Keratinocyte (primary cell): Measurements from ENCODE around the gene C7orf25. TPM values are rescaled to one million over a fixed set of nuclear protein-coding genes. Genes with fewer than 3 reads are reported as not detected.

ENCODE experiments used
- DNase-seq: peaks from one replicate; pipeline ENCODE4 v3.0.0-alpha.2; 2011; ENCODE audit warnings: low read depth, missing footprints, low spot score
- FAIRE-seq: peaks from 2 replicates; lab custom pipeline; 2011; peaks lifted over from hg19 to GRCh38; lab: Jason Lieb, UNC
- H2AFZ ChIP-seq: 2 replicates; pipeline ENCODE4 v1.6.0; 2012; ENCODE audit warnings: low read length, control low read depth, inconsistent platforms; ENCODE audit not compliant: control insufficient read depth
- H3K27ac ChIP-seq: 2 replicates; pipeline ENCODE4 v1.5.1; 2011; ENCODE audit warnings: low read length; ENCODE audit not compliant: control insufficient read depth, insufficient read depth
- H3K27me3 ChIP-seq: 3 replicates; pipeline ENCODE4 v1.6.0; 2011; ENCODE audit warnings: low read length; ENCODE audit not compliant: control insufficient read depth, insufficient read depth; ENCODE audit errors: extremely low read depth
- H3K36me3 ChIP-seq, 2 experiments: 2 replicates in 1 of 2; 3 replicates in 1 of 2; pipeline ENCODE4 v1.5.1; 2011; ENCODE audit warnings: low read length in 2 of 2, mild to moderate bottlenecking in 1 of 2; ENCODE audit not compliant: control insufficient read depth in 2 of 2, insufficient read depth in 2 of 2; ENCODE audit errors: extremely low read depth in 1 of 2
- H3K4me1 ChIP-seq: 3 replicates; pipeline ENCODE4 v1.5.1; 2011; ENCODE audit warnings: low read length; ENCODE audit not compliant: control insufficient read depth, insufficient read depth; ENCODE audit errors: extremely low read depth
- H3K4me2 ChIP-seq: 3 replicates; pipeline ENCODE4 v1.6.0; 2011; ENCODE audit warnings: low read depth, low read length; ENCODE audit not compliant: control insufficient read depth, insufficient read depth; ENCODE audit errors: extremely low read depth
- H3K4me3 ChIP-seq, 3 experiments: fragments of 200-600 bp in 1 of 3; sonication (generic) in 1 of 3; 2 replicates in 2 of 3; 3 replicates in 1 of 3; pipeline ENCODE4 v1.5.1; 2011 to 2016; ENCODE audit warnings: low read length in 3 of 3, mild to moderate bottlenecking in 3 of 3, control low read depth in 2 of 3, inconsistent platforms in 1 of 3, low read depth in 1 of 3, mixed read lengths in 1 of 3, mixed run types in 1 of 3, moderate library complexity in 1 of 3; ENCODE audit not compliant: control insufficient read depth in 2 of 3, insufficient read depth in 2 of 3; ENCODE audit errors: extremely low read depth in 1 of 3
- H3K79me2 ChIP-seq: 2 replicates; pipeline ENCODE4 v1.6.0; 2012; ENCODE audit warnings: low read length; ENCODE audit not compliant: control insufficient read depth, insufficient read depth
- H3K9ac ChIP-seq: 3 replicates; pipeline ENCODE4 v1.6.0; 2011; ENCODE audit warnings: low read length; ENCODE audit not compliant: control insufficient read depth, insufficient read depth; ENCODE audit errors: extremely low read depth
- H3K9me1 ChIP-seq: 3 replicates; pipeline ENCODE4 v1.6.0; 2011; ENCODE audit warnings: low read length; ENCODE audit not compliant: control insufficient read depth, insufficient read depth; ENCODE audit errors: extremely low read depth
- H3K9me3 ChIP-seq: 2 replicates; pipeline ENCODE4 v1.5.1; 2012; ENCODE audit warnings: low read depth, low read length; ENCODE audit not compliant: control insufficient read depth
- H4K20me1 ChIP-seq: 3 replicates; pipeline ENCODE4 v1.6.0; 2011; ENCODE audit warnings: low read length; ENCODE audit not compliant: control insufficient read depth, insufficient read depth; ENCODE audit errors: extremely low read depth
- CTCF ChIP-seq, 3 experiments: IDR thresholded peaks in 1 of 3; conservative IDR thresholded peaks in 1 of 3; optimal IDR thresholded peaks in 1 of 3; 2 replicates in 2 of 3; 3 replicates in 1 of 3; pipeline versions ENCODE3 to v1.5.1; 2011; ENCODE audit warnings: low read length in 3 of 3, mild to moderate bottlenecking in 3 of 3, moderate library complexity in 2 of 3, control low read depth in 1 of 3, inconsistent platforms in 1 of 3; ENCODE audit not compliant: insufficient read depth in 2 of 3; ENCODE audit errors: extremely low read depth in 1 of 3
- EZH2 ChIP-seq: IDR thresholded peaks from one replicate; pipeline ENCODE4 v1.6.1; 2012; ENCODE audit warnings: inconsistent platforms, mild to moderate bottlenecking, low read length, moderate library complexity
- dilution Hi-C: fragments of 300-500 bp; cut with MboI; formaldehyde crosslinking; loops from one replicate; pipeline ENCODE4 v1.7.0; 2020; ENCODE audit warnings: low sequenced_read_pairs; ENCODE audit not compliant: extremely low pct_ligation_motif_present
- polyA plus RNA-seq, 5 experiments: library from polyadenylated mRNA; depleted of rRNA in 3 of 5; stranded (reverse) in 3 of 5; stranded (forward) in 1 of 5; unstranded in 1 of 5; fragments of >200 nt; gene quantifications; 1 replicate in 1 of 5; 2 replicates in 3 of 5; 3 replicates in 1 of 5; pipeline versions ENCODE4 v1.2.1 to v1.2.3, GENCODE V29; 2011 to 2012; ENCODE audit warnings: missing spikeins in 2 of 5, low read depth in 1 of 5, low replicate concordance in 1 of 5

Gene C7orf25
- polyA plus RNA-seq, 1 donor (not counting 4 experiments of a cell fraction or from before 2014, with no cell fraction given), result 3.1 TPM

- H3K4me3 ChIP-seq, result no peak overlapping the region
- no peak for DNase-seq
- no peak overlapping the region for H3K27ac ChIP-seq
- H3K27me3 ChIP-seq, result no peaks in the 10 kb centered on the region
- H2AFZ ChIP-seq, result no peak overlapping the region
- no peaks in the 10 kb centered on the region for H3K9me3 ChIP-seq
- peaks cover 3% of the 10 kb centered on the region for H3K79me2 ChIP-seq
- no peak overlapping the region for H3K4me2 ChIP-seq
- no peaks in the 10 kb centered on the region for H3K9me1 ChIP-seq
- H3K9ac ChIP-seq, result no peak overlapping the region
- H3K36me3 ChIP-seq, result peaks cover 2 to 8% of the 10 kb centered on the region in 2 experiments
- TF ChIP-seq CTCF (optimal IDR thresholded peaks at IDR 0.05 in 1 of 3, IDR thresholded peaks at IDR 0.05 in 1 of 3, conservative IDR thresholded peaks at IDR 0.05 in 1 of 3; ENCODE audit: extremely low read depth in 1 of 3, insufficient read depth in 2 of 3, low read length in 3 of 3) (no peak), EZH2 (no peak)
- peaks cover 29% of the 10 kb centered on the region for H3K4me1 ChIP-seq
- dilution Hi-C loops, result no loop called here
- H4K20me1 ChIP-seq, result no peaks in the 10 kb centered on the region
- no peak for FAIRE-seq
Observed at GRCh38 chr7:42913591-42913990, 1.7 kb upstream of the C7orf25 start.

DNA sequence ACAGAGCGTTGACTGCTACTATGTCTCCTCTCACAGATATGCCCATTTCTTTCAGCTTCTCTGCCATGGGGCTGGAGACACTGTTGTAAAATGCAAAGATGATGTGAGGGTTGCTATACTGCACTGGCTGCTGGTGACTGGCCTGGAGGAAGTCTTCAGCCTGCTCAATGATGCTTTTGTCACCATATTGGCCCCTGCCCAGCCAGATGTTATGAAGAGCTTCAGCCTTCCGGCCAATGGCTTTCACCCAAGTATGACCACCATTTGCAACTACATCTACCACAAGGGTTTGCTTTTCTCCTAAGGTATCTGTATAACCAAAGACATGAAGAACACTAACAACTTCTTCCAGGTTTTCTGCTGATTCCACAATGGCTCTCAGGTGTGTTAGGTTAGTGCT is 1.6 kb downstream of the C7orf25 start:
- Histone ChIP-seq H3K4me3 (no peak overlapping the region), H2AFZ (no peak overlapping the region), H3K4me1 (peaks cover 25% of the 10 kb centered on the region), H3K9me3 (no peaks in the 10 kb centered on the region), H3K4me2 (no peak overlapping the region), H3K9ac (no peak overlapping the region), H3K9me1 (no peaks in the 10 kb centered on the region), H4K20me1 (no peaks in the 10 kb centered on the region), H3K79me2 (peaks cover 3% of the 10 kb centered on the region), H3K27me3 (no peaks in the 10 kb centered on the region), H3K36me3 (peaks cover 0 to 4% of the 10 kb centered on the region in 2 experiments), H3K27ac (no peak overlapping the region)
- FAIRE-seq, result peak; percentile 13
- TF ChIP-seq EZH2 (no peak), CTCF (optimal IDR thresholded peaks at IDR 0.05 in 1 of 3, IDR thresholded peaks at IDR 0.05 in 1 of 3, conservative IDR thresholded peaks at IDR 0.05 in 1 of 3; ENCODE audit: extremely low read depth in 1 of 3, insufficient read depth in 2 of 3, low read length in 3 of 3) (no peak)
- DNase-seq, result no peak
- dilution Hi-C loops, result no loop called here
